OCI-LY3 (cell line): ENCODE results near the gene INAFM2.

Experiments
- EZH2phosphoT487 ChIP-seq: fragments of 200-600 bp; shearing (Covaris generic); IDR thresholded peaks from 2 replicates; pipeline ENCODE4 v1.6.1; 2018; ENCODE audit warnings: antibody characterized with exemption, mixed run types, low read depth
- TF ChIP-seq, protein P1 (sequence below): fragments of 200-600, 300-600 bp; sonication (generic); IDR thresholded peaks from 2 replicates; pipeline ENCODE4 v1.5.1; 2014; ENCODE audit warnings: antibody characterized with exemption, low read length, low read depth

DNA sequence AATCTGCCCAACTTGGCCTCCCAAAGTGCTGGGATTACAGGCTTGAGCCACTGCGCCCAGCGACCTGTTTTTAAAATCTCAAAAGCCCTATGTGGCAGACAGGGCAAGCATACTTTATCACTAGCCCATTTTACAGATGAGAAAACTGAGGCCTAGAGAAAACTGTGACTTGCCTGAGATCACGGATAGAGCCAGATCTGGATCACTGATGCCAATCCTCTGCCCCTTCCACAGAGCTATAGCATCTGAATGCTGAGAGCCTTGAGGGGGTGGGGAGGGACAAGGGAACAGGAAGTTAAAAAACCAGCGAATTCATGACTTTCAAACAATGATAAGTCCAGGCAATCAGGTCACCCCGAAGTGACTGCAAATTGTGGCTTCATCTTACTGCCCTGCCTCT is 48.0 kb upstream of the INAFM2 start:
- TF ChIP-seq, protein P1, sequence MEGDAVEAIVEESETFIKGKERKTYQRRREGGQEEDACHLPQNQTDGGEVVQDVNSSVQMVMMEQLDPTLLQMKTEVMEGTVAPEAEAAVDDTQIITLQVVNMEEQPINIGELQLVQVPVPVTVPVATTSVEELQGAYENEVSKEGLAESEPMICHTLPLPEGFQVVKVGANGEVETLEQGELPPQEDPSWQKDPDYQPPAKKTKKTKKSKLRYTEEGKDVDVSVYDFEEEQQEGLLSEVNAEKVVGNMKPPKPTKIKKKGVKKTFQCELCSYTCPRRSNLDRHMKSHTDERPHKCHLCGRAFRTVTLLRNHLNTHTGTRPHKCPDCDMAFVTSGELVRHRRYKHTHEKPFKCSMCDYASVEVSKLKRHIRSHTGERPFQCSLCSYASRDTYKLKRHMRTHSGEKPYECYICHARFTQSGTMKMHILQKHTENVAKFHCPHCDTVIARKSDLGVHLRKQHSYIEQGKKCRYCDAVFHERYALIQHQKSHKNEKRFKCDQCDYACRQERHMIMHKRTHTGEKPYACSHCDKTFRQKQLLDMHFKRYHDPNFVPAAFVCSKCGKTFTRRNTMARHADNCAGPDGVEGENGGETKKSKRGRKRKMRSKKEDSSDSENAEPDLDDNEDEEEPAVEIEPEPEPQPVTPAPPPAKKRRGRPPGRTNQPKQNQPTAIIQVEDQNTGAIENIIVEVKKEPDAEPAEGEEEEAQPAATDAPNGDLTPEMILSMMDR: no peak
- no peak for TF ChIP-seq EZH2phosphoT487
